GM18951 (cell line): ENCODE results near the gene BEST4.
A peak's percentile ranks its signal among the peaks of the same experiment; 100 is the strongest.

Source experiments
- POLR2A ChIP-seq: IDR thresholded peaks from 4 replicates; pipeline ENCODE4 v1.6.1; 2011; ENCODE audit warnings: mild to moderate bottlenecking; ENCODE audit not compliant: insufficient read length, insufficient read depth; ENCODE audit errors: extremely low read depth
- in situ Hi-C: fragments of 300-500 bp; cut with MboI; formaldehyde crosslinking; loops from one replicate; pipeline ENCODE4 v1.12.0; 2022; ENCODE audit warnings: low sequenced_read_pairs, mixed read lengths, inconsistent platforms; ENCODE audit not compliant: unreplicated experiment

BEST4 gene

GRCh38 chr1:44826375-44827196 is 38.6 kb upstream of the BEST4 start:
- in situ Hi-C loops, result no loop called here
- TF ChIP-seq POLR2A, result no peak

- in situ Hi-C loops, result loop anchor here (25.0 kb wide), 1 partner anchor 663 kb away; the partner anchor contains the start of gene TESK2
These were observed 36.4 kb upstream of the BEST4 start for GRCh38 chr1:44824392-44824791.

GRCh38 chr1:44822981-44823451 is 35.0 kb upstream of the BEST4 start:
- in situ Hi-C loops, result loop anchor here (25.0 kb wide), 1 partner anchor 664 kb away; the partner anchor contains the start of gene TESK2
- TF ChIP-seq POLR2A, result no peak

GRCh38 chr1:44822131-44822701 is 34.2 kb upstream of the BEST4 start:
- in situ Hi-C loops, result loop anchor here (25.0 kb wide), 1 partner anchor 665 kb away; the partner anchor contains the start of gene TESK2
- no peak for TF ChIP-seq POLR2A

GRCh38 chr1:44821240-44821715 is 33.3 kb upstream of the BEST4 start:
- TF ChIP-seq POLR2A, result no peak
- in situ Hi-C loops, result loop anchor here (25.0 kb wide), 1 partner anchor 666 kb away; the partner anchor contains the start of gene TESK2

- TF ChIP-seq POLR2A, result no peak
- in situ Hi-C loops, result loop anchor here (25.0 kb wide), 1 partner anchor 667 kb away; the partner anchor contains the start of gene TESK2
These were observed 32.6 kb upstream of the BEST4 start for GRCh38 chr1:44820328-44821239.

- in situ Hi-C loops, result loop anchor here (25.0 kb wide), 1 partner anchor 668 kb away; the partner anchor contains the start of gene TESK2
- peak; percentile 99 for TF ChIP-seq POLR2A
These were observed 31.8 kb upstream of the BEST4 start for GRCh38 chr1:44819608-44820327.

- no peak for TF ChIP-seq POLR2A
- in situ Hi-C loops, result loop anchor here (25.0 kb wide), 1 partner anchor 668 kb away; the partner anchor contains the start of gene TESK2
These were observed 31.2 kb upstream of the BEST4 start for GRCh38 chr1:44819196-44819607.

- TF ChIP-seq POLR2A, result no peak
- in situ Hi-C loops, result loop anchor here (25.0 kb wide), 1 partner anchor 669 kb away; the partner anchor contains the start of gene TESK2
These were observed 30.0 kb upstream of the BEST4 start for GRCh38 chr1:44817771-44818495.

GRCh38 chr1:44817307-44817706 is 29.3 kb upstream of the BEST4 start:
- in situ Hi-C loops, result loop anchor here (25.0 kb wide), 1 partner anchor 670 kb away; the partner anchor contains the start of gene TESK2
- no peak for TF ChIP-seq POLR2A

- in situ Hi-C loops, result loop anchor here (25.0 kb wide), 1 partner anchor 671 kb away; the partner anchor contains the start of gene TESK2
These were observed 28.0 kb upstream of the BEST4 start for GRCh38 chr1:44815926-44816325.
